Inflammatory macrophage (primary cell): Measurements from ENCODE around the gene CBX1.
A peak's percentile ranks its signal among the peaks of the same experiment; 100 is the strongest.
"Not testable (repeated sequence)": the region's sequence is repeated elsewhere in the genome, so short reads cannot be mapped to it uniquely, and the experiment has no call there.

ENCODE experiments used
- DNase-seq, 2 donors: peaks; one replicate each; pipeline ENCODE4 v3.0.0-alpha.2; 2020 to 2022

CBX1 gene

GRCh38 chr17:48051283-48051682 lies 50.0 kb downstream of the CBX1 start:
- DNase-seq: no peak

- DNase-seq: peak; percentile 89 to 93
Measured at GRCh38 chr17:48048384-48049126, 52.7 kb downstream of the CBX1 start.

- peak; percentile 99 to 100 for DNase-seq
Measured at GRCh38 chr17:48047741-48048383, 53.4 kb downstream of the CBX1 start, which contains the start of gene NFE2L1. Gene NFE2L1 (plus strand): TSS chr17:48048359. CDS start chr17:48051119, 2,760 bp downstream.

GRCh38 chr17:48047113-48047740 lies 54.1 kb downstream of the CBX1 start:
- DNase-seq: no peak

- no peak for DNase-seq
Measured at GRCh38 chr17:48046296-48046695, 55.0 kb downstream of the CBX1 start.

GRCh38 chr17:48045316-48046001 lies 55.8 kb downstream of the CBX1 start:
- peak in 1 of 2 donors; percentile 10 for DNase-seq

GRCh38 chr17:48044851-48045250 lies 56.4 kb downstream of the CBX1 start:
- DNase-seq: no peak

- DNase-seq: no peak
Measured at GRCh38 chr17:48043176-48043575, 58.1 kb downstream of the CBX1 start.

- DNase-seq: no peak
Measured at GRCh38 chr17:48038687-48039086, 62.6 kb downstream of the CBX1 start.

- no peak for DNase-seq
Measured at GRCh38 chr17:48037838-48038323, 63.4 kb downstream of the CBX1 start.

- peak; percentile 40 to 63 for DNase-seq
Measured at GRCh38 chr17:48037036-48037837, 64.0 kb downstream of the CBX1 start, which contains the start of gene COPZ2. Gene COPZ2 (minus strand): TSS chr17:48037797. CDS start chr17:48037777, 20 bp downstream.

GRCh38 chr17:48036693-48037035 lies 64.6 kb downstream of the CBX1 start:
- no peak for DNase-seq

- DNase-seq: not testable (repeated sequence)
Measured at GRCh38 chr17:48034734-48035133, 66.5 kb downstream of the CBX1 start.

- DNase-seq: no peak
Measured at GRCh38 chr17:48031966-48032365, 69.3 kb downstream of the CBX1 start.

- DNase-seq: no peak
Measured at GRCh38 chr17:48030531-48030930, 70.7 kb downstream of the CBX1 start.

- DNase-seq: no peak
Measured at GRCh38 chr17:48028736-48029135, 72.5 kb downstream of the CBX1 start.

GRCh38 chr17:48027322-48027981 lies 73.8 kb downstream of the CBX1 start:
- no peak for DNase-seq

GRCh38 chr17:48026502-48027321 lies 74.6 kb downstream of the CBX1 start:
- peak; percentile 54 to 75 for DNase-seq

GRCh38 chr17:48025904-48026501 lies 75.3 kb downstream of the CBX1 start:
- no peak for DNase-seq
